Neuronal stem cell (in vitro differentiated cells): ENCODE results near the gene FPR2.

Source experiments
- DNase-seq: peaks from one replicate; pipeline ENCODE4 v3.0.0-alpha.2; 2013; ENCODE audit warnings: low spot score
- H2AFZ ChIP-seq: one replicate; pipeline ENCODE4 v1.6.1; 2013; ENCODE audit warnings: mild to moderate bottlenecking, low read length, inconsistent platforms
- H2AK5ac ChIP-seq: 2 replicates; pipeline ENCODE4 v1.6.1; 2013; ENCODE audit warnings: low read depth, mild to moderate bottlenecking, inconsistent platforms, low read length, moderate library complexity, mixed read lengths
- H2BK120ac ChIP-seq: 2 replicates; pipeline ENCODE4 v1.6.1; 2013; ENCODE audit warnings: low read depth, mild to moderate bottlenecking, inconsistent platforms, low read length, moderate library complexity, mixed read lengths
- H2BK12ac ChIP-seq: one replicate; pipeline ENCODE4 v1.6.1; 2013; ENCODE audit warnings: low read length, inconsistent platforms
- H2BK15ac ChIP-seq: 2 replicates; pipeline ENCODE4 v1.6.1; 2013; ENCODE audit warnings: mild to moderate bottlenecking, low read length, inconsistent platforms, mixed read lengths
- H2BK5ac ChIP-seq: one replicate; pipeline ENCODE4 v1.6.1; 2013; ENCODE audit warnings: inconsistent platforms, mild to moderate bottlenecking, low read length, moderate library complexity
- H3K14ac ChIP-seq: one replicate; pipeline ENCODE4 v1.6.1; 2013; ENCODE audit warnings: low read length, inconsistent platforms
- H3K18ac ChIP-seq: 2 replicates; pipeline ENCODE4 v1.6.1; 2013; ENCODE audit warnings: low read length, inconsistent platforms
- H3K23ac ChIP-seq: 2 replicates; pipeline ENCODE4 v1.6.1; 2013; ENCODE audit warnings: low read depth, mild to moderate bottlenecking, mixed read lengths, low read length, inconsistent platforms; ENCODE audit not compliant: poor library complexity
- H3K27ac ChIP-seq: replicated peaks from 3 replicates; pipeline ENCODE4 v1.5.1; 2013; ENCODE audit warnings: low read length, inconsistent platforms
- H3K27me3 ChIP-seq, 3 experiments: 2 replicates each; pipeline ENCODE4 v1.6.1; 2013; ENCODE audit warnings: low read length in 3 of 3, mild to moderate bottlenecking in 2 of 3, inconsistent platforms in 1 of 3, low read depth in 1 of 3, mixed read lengths in 1 of 3, moderate library complexity in 1 of 3; ENCODE audit not compliant: control insufficient read depth in 3 of 3, insufficient read depth in 3 of 3
- H3K36me3 ChIP-seq, 2 donors: replicated peaks in 1 of 2; 2 replicates each; pipeline ENCODE4 v1.6.1; 2013; ENCODE audit warnings: low read length in 2 of 2; ENCODE audit not compliant: control insufficient read depth in 2 of 2, insufficient read depth in 2 of 2
- H3K4ac ChIP-seq: 2 replicates; pipeline ENCODE4 v1.6.1; 2013; ENCODE audit warnings: inconsistent platforms, mild to moderate bottlenecking, low read length, moderate library complexity
- H3K4me1 ChIP-seq, 2 donors: 1 replicate in 1 of 2; 2 replicates in 1 of 2; pipeline ENCODE4 v1.6.1; 2013; ENCODE audit warnings: low read length in 2 of 2, low read depth in 1 of 2; ENCODE audit not compliant: control insufficient read depth in 2 of 2, insufficient read depth in 1 of 2
- H3K4me2 ChIP-seq: one replicate; pipeline ENCODE4 v1.6.1; 2013; ENCODE audit warnings: mild to moderate bottlenecking, low read length, inconsistent platforms; ENCODE audit not compliant: insufficient read depth, poor library complexity, severe bottlenecking
- H3K4me3 ChIP-seq, 2 donors: 2 replicates each; pipeline ENCODE4 v1.5.1; 2013; ENCODE audit warnings: low read length in 2 of 2, mild to moderate bottlenecking in 2 of 2, inconsistent platforms in 1 of 2, moderate library complexity in 1 of 2
- H3K79me1 ChIP-seq: one replicate; pipeline ENCODE4 v1.6.1; 2013; ENCODE audit warnings: low read depth, mild to moderate bottlenecking, inconsistent platforms, low read length, moderate library complexity
- H3K9ac ChIP-seq: one replicate; pipeline ENCODE4 v1.6.1; 2013; ENCODE audit warnings: mild to moderate bottlenecking, low read depth, low read length, inconsistent platforms; ENCODE audit not compliant: poor library complexity
- H3K9me3 ChIP-seq, 2 donors: replicated peaks in 1 of 2; 2 replicates each; pipeline versions ENCODE3 to v1.6.1; 2013; ENCODE audit warnings: low read length in 2 of 2, mild to moderate bottlenecking in 2 of 2, inconsistent platforms in 1 of 2, low read depth in 1 of 2, mixed read lengths in 1 of 2, moderate library complexity in 1 of 2; ENCODE audit not compliant: control insufficient read depth in 2 of 2, insufficient read depth in 1 of 2
- H4K8ac ChIP-seq: one replicate; pipeline ENCODE4 v1.6.1; 2013; ENCODE audit warnings: low read depth, mild to moderate bottlenecking, inconsistent platforms, low read length, moderate library complexity
- H4K91ac ChIP-seq: one replicate; pipeline ENCODE4 v1.6.1; 2013; ENCODE audit warnings: low read length, low read depth, mild to moderate bottlenecking, inconsistent platforms; ENCODE audit not compliant: poor library complexity
- WGBS, 2 donors: extraction: QIAGEN DNeasy Blood & Tissue Kit; methylation state at CpG; one replicate each; pipeline ENCODE4 v1.1.7; 2013; ENCODE audit warnings: missing lambda C conversion rate in 2 of 2, mixed read lengths in 1 of 2; ENCODE audit not compliant: insufficient read length in 2 of 2, insufficient replicate concordance in 1 of 2; ENCODE audit errors: extremely low coverage in 2 of 2; 5-methylcytosine and 5-hydroxymethylcytosine counted together

FPR2 gene

GRCh38 chr19:51810223-51810622 lies 49.2 kb downstream of the FPR2 start:
- no peak overlapping the region for H3K9ac ChIP-seq
- WGBS, 2 donors, result no CpG with 5 or more reads among the region's 7 CpGs
- H3K27me3 ChIP-seq, result no peaks in the 10 kb centered on the region
- peaks cover 2% of the 10 kb centered on the region for H3K79me1 ChIP-seq
- no peak overlapping the region for H3K14ac ChIP-seq
- H2BK5ac ChIP-seq, result no peak overlapping the region
- no peak overlapping the region for H3K23ac ChIP-seq
- no peak for DNase-seq
- H2BK120ac ChIP-seq, result no peak overlapping the region
- H3K9me3 ChIP-seq, result peaks cover 5 to 9% of the 10 kb centered on the region in 2 donors
- H3K4ac ChIP-seq, result no peak overlapping the region
- no peak overlapping the region for H3K4me2 ChIP-seq
- H3K36me3 ChIP-seq, result peaks cover 0 to 2% of the 10 kb centered on the region in 2 donors
- no peak overlapping the region for H4K8ac ChIP-seq
- peaks cover 0 to 5% of the 10 kb centered on the region in 2 donors for H3K4me1 ChIP-seq
- H3K4me3 ChIP-seq, result no peak overlapping the region
- H2AFZ ChIP-seq, result no peak overlapping the region
- no peak overlapping the region for H4K91ac ChIP-seq
- no peak overlapping the region for H3K18ac ChIP-seq
- no peak overlapping the region for H2BK12ac ChIP-seq
- no peak overlapping the region for H3K27ac ChIP-seq
- no peak overlapping the region for H2AK5ac ChIP-seq
- H2BK15ac ChIP-seq, result no peak overlapping the region

DNA sequence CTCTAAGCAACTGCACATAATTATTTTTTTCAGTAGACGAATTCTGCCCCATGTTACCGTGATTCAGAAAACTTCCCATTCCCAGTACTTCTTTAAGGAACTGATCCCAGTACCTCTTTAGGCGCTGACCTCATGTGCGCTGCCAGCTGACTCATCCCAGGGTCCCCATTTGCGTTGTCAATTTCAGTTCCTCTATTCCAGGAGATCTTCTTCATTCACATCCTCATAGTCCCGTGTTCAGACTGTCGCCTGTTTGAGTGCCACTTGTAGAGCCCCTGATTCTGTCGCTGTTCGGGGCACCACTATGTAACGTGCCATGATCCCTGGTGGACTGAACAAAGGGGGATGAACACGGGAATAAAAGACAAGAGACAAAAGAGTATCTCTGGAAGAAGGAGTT lies 50.4 kb downstream of the FPR2 start:
- Histone ChIP-seq H3K36me3 (peaks cover 0 to 2% of the 10 kb centered on the region in 2 donors), H3K4me2 (no peak overlapping the region), H2AFZ (no peak overlapping the region), H2BK120ac (no peak overlapping the region), H3K9me3 (peaks cover 5 to 9% of the 10 kb centered on the region in 2 donors), H3K4ac (no peak overlapping the region), H3K18ac (no peak overlapping the region), H2BK15ac (no peak overlapping the region), H4K8ac (no peak overlapping the region), H3K4me1 (peaks cover 0 to 5% of the 10 kb centered on the region in 2 donors), H4K91ac (no peak overlapping the region), H3K79me1 (peaks cover 2% of the 10 kb centered on the region), H3K27me3 (no peaks in the 10 kb centered on the region), H2AK5ac (no peak overlapping the region), H2BK12ac (no peak overlapping the region), H2BK5ac (no peak overlapping the region), H3K4me3 (no peak overlapping the region), H3K27ac (no peak overlapping the region), H3K14ac (no peak overlapping the region), H3K23ac (no peak overlapping the region), H3K9ac (no peak overlapping the region)
- WGBS, 2 donors, result no CpG with 5 or more reads among the region's 11 CpGs
- no peak for DNase-seq

GRCh38 chr19:51815043-51815442 lies 54.1 kb downstream of the FPR2 start:
- DNase-seq, result no peak
- no peak overlapping the region for H2AK5ac ChIP-seq
- WGBS, 2 donors, result no CpG with 5 or more reads among the region's 9 CpGs

DNA sequence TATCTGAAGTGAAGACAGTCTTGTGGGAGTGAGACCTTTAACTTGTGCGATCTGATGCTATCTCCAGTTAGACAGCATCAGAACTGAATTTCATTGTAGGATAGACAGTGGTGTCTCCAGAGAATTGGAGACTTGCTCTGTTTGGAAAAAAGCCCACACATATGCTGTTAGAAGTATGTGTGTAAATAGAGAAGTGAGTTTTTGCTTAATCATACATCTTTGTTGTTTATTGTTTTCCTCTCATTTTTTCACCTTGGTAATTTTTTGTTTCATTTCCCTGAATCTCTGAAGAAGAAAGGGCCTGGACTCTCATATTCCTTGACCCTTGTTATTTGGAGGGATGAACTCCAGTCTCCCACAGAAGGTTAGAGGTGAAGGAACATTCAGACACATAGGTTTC lies 55.7 kb downstream of the FPR2 start:
- H3K4ac ChIP-seq, result no peak overlapping the region
- no peak overlapping the region for H2AFZ ChIP-seq
- no peaks in the 10 kb centered on the region for H3K79me1 ChIP-seq
- H2BK12ac ChIP-seq, result no peak overlapping the region
- H3K14ac ChIP-seq, result no peak overlapping the region
- H3K9me3 ChIP-seq, result peaks cover 0 to 3% of the 10 kb centered on the region in 2 donors
- no peaks in the 10 kb centered on the region for H3K27me3 ChIP-seq
- no CpG with 5 or more reads among the region's 1 CpG for WGBS, 2 donors
- no peak overlapping the region for H3K4me3 ChIP-seq
- H3K18ac ChIP-seq, result no peak overlapping the region
- no peaks in the 10 kb centered on the region for H3K4me1 ChIP-seq
- no peak overlapping the region for H3K27ac ChIP-seq
- no peak overlapping the region for H2BK5ac ChIP-seq
- H4K8ac ChIP-seq, result no peak overlapping the region
- H3K36me3 ChIP-seq, result peaks cover 0 to 2% of the 10 kb centered on the region in 2 donors
- H3K9ac ChIP-seq, result no peak overlapping the region
- no peak overlapping the region for H2BK120ac ChIP-seq
- H2AK5ac ChIP-seq, result no peak overlapping the region
- DNase-seq, result no peak
- no peak overlapping the region for H3K23ac ChIP-seq
- H4K91ac ChIP-seq, result no peak overlapping the region
- no peak overlapping the region for H3K4me2 ChIP-seq
- H2BK15ac ChIP-seq, result no peak overlapping the region

More at GRCh38 chr19:51815043-51815442, 54.1 kb downstream of the FPR2 start:
- no peak overlapping the region for H2BK5ac ChIP-seq
- no peak overlapping the region for H3K4me3 ChIP-seq
- no peaks in the 10 kb centered on the region for H3K4me1 ChIP-seq
- no peak overlapping the region for H2BK120ac ChIP-seq
- no peak overlapping the region for H2AFZ ChIP-seq
- H4K91ac ChIP-seq, result no peak overlapping the region
- H3K14ac ChIP-seq, result no peak overlapping the region
- no peaks in the 10 kb centered on the region for H3K79me1 ChIP-seq
- peaks cover 0 to 5% of the 10 kb centered on the region in 2 donors for H3K9me3 ChIP-seq
- H3K4ac ChIP-seq, result no peak overlapping the region
- H2BK12ac ChIP-seq, result no peak overlapping the region
- H3K18ac ChIP-seq, result no peak overlapping the region
- no peak overlapping the region for H3K27ac ChIP-seq
- H3K23ac ChIP-seq, result no peak overlapping the region
- peak overlapping the region; percentile 17 for H4K8ac ChIP-seq
- H3K9ac ChIP-seq, result no peak overlapping the region
- no peaks in the 10 kb centered on the region for H3K27me3 ChIP-seq
- no peak overlapping the region for H3K4me2 ChIP-seq
- peaks cover 0 to 2% of the 10 kb centered on the region in 2 donors for H3K36me3 ChIP-seq
- no peak overlapping the region for H2BK15ac ChIP-seq
